ENCODE measurements around the gene CDKN1A. TPM values are rescaled to one million over a fixed set of nuclear protein-coding genes. Genes with fewer than 3 reads are reported as not detected.
"Not testable (repeated sequence)": the region's sequence is repeated elsewhere in the genome, so short reads cannot be mapped to it uniquely, and the experiment has no call there.

CDKN1A gene
- total RNA-seq, 2 donors from 2014 or later = 311 to 457 TPM

DNA sequence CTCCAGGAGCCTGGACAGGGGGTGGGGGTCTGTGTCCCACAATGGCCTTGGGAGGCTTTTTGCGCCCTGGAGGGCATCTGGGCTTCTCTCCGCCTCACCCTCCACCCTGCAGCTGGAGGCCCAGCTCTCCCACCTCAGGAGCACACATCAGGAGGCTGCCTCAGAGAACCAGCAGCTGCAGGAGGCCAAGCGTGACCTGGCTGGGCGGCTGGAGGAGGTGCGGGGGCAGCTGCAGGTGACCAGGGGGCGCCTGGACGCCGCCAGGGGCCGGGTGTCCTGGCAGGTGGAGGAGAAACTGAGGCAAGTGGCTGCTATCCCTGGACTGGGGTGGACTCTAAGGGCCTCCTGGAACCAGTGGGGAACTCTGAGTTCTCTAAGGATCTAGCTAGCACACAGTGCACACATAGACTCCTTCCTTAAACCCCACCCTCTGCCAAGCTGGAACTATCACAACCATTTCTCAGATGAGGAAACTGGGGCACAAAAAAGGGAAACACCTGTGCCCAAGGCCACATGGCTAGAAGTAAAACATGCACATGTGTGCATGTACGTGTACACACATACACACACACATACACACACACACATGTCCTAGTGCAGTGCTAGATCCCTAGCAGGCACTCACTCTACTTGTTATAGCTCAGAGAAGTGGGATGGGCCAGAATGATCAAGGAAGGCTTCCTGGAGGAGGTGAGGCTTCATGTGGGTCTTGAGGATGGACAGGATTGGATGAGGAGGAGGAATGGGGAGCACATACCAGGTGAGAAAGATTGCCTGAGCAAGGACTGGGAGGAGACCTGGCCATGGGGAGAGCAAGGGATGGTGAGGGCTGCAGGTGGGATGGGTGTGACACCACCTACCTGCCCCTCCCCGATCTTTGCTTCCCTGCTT lies 42.0 kb downstream of the CDKN1A start:
- no peaks in the 10 kb centered on the region for H3K9me3 ChIP-seq
- no peak overlapping the region for H3K27ac ChIP-seq
- no peaks in the 10 kb centered on the region for H3K4me1 ChIP-seq (ENCODE audit: control insufficient read depth in 1 of 2, low read depth in 2 of 2)
- no peak for ATAC-seq (ENCODE audit: insufficient number of reproducible peaks, low FRiP score, low read depth)
- TF ChIP-seq, protein P1, sequence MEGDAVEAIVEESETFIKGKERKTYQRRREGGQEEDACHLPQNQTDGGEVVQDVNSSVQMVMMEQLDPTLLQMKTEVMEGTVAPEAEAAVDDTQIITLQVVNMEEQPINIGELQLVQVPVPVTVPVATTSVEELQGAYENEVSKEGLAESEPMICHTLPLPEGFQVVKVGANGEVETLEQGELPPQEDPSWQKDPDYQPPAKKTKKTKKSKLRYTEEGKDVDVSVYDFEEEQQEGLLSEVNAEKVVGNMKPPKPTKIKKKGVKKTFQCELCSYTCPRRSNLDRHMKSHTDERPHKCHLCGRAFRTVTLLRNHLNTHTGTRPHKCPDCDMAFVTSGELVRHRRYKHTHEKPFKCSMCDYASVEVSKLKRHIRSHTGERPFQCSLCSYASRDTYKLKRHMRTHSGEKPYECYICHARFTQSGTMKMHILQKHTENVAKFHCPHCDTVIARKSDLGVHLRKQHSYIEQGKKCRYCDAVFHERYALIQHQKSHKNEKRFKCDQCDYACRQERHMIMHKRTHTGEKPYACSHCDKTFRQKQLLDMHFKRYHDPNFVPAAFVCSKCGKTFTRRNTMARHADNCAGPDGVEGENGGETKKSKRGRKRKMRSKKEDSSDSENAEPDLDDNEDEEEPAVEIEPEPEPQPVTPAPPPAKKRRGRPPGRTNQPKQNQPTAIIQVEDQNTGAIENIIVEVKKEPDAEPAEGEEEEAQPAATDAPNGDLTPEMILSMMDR (IDR thresholded peaks at IDR 0.05) = no peak
- no peak overlapping the region for H3K4me3 ChIP-seq
- no peak for DNase-seq (ENCODE audit: low spot score)
- no peaks in the 10 kb centered on the region for H3K36me3 ChIP-seq
- H3K27me3 ChIP-seq (replicated peaks; ENCODE audit: insufficient read depth) = no peaks in the 10 kb centered on the region

DNA sequence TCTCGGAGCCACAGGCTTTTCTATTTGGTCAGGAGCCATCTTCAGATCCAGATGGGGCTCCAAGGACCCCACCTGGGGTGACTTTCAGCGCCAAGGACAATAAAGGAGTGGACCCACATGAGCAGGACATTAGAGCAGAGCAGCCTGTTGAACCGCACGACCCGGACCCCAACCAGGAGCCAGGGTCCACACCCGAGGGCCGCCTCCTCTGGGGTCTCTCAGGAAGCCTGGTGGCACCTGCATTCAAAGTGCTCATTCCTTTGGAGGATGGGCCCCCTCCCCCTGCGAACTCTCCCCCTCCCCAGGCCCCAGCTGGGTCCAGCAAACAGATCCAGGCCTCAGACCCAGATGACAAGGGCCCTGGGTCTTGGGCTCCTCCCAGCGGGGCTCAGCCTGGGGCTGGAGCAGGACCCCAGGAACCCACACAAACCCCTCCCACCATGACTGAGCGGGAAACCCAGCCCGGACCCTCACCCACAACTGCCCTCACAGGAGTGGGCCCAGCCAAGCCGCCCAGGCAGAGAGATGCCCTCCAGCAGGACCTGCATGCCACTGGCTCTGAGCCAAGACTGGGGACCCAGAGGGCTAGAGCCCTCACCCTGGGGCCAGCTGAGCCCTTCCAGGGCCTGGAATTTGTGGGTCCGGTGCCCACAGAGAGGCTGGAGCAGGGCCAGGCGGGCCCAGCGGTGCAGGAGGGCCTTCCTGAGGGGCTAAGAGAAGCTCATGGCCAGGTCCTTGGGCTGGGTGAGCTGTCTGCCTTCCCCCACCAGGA lies 43.0 kb downstream of the CDKN1A start:
- H3K9me3 ChIP-seq = no peaks in the 10 kb centered on the region
- ATAC-seq (ENCODE audit: insufficient number of reproducible peaks, low FRiP score, low read depth) (no peak), DNase-seq (ENCODE audit: low spot score) (no peak)
- no peak overlapping the region for H3K4me3 ChIP-seq
- no peaks in the 10 kb centered on the region for H3K36me3 ChIP-seq
- H3K27me3 ChIP-seq (replicated peaks; ENCODE audit: insufficient read depth) = no peaks in the 10 kb centered on the region
- no peaks in the 10 kb centered on the region for H3K4me1 ChIP-seq (ENCODE audit: control insufficient read depth in 1 of 2, low read depth in 2 of 2)
- no peak overlapping the region for H3K27ac ChIP-seq
- TF ChIP-seq, protein P1 (IDR thresholded peaks at IDR 0.05) = no peak

DNA sequence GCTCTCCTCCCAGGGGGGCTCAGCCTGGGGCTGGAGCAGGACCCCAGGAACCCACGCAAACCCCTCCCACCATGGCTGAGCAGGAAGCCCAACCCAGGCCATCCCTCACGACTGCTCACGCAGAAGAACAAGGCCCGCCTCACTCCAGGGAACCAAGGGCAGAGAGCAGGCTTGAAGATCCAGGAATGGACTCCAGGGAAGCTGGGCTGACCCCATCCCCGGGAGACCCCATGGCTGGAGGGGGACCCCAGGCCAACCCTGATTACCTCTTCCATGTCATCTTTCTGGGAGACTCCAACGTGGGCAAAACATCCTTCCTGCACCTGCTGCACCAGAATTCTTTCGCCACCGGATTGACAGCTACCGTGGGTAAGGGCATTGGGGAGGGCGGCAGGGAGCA lies 43.9 kb downstream of the CDKN1A start:
- ATAC-seq (ENCODE audit: insufficient number of reproducible peaks, low FRiP score, low read depth) = no peak
- Histone ChIP-seq H3K27me3 (replicated peaks; ENCODE audit: insufficient read depth) (no peaks in the 10 kb centered on the region), H3K9me3 (no peaks in the 10 kb centered on the region), H3K27ac (no peak overlapping the region), H3K36me3 (no peaks in the 10 kb centered on the region), H3K4me1 (ENCODE audit: control insufficient read depth in 1 of 2, low read depth in 2 of 2) (no peaks in the 10 kb centered on the region), H3K4me3 (no peak overlapping the region)
- DNase-seq (ENCODE audit: low spot score) = no peak
- TF ChIP-seq, protein P1 (IDR thresholded peaks at IDR 0.05) = no peak

- H3K4me3 ChIP-seq = no peak overlapping the region
- no peak overlapping the region for H3K27ac ChIP-seq
- ATAC-seq (ENCODE audit: insufficient number of reproducible peaks, low FRiP score, low read depth) (no peak), DNase-seq (ENCODE audit: low spot score) (no peak)
- TF ChIP-seq, protein P1 (IDR thresholded peaks at IDR 0.05) = no peak
- H3K36me3 ChIP-seq = no peaks in the 10 kb centered on the region
- no peaks in the 10 kb centered on the region for H3K9me3 ChIP-seq
- H3K27me3 ChIP-seq (replicated peaks; ENCODE audit: insufficient read depth) = no peaks in the 10 kb centered on the region
- H3K4me1 ChIP-seq (ENCODE audit: control insufficient read depth in 1 of 2, low read depth in 2 of 2) = no peaks in the 10 kb centered on the region
Measured at GRCh38 chr6:36722879-36723278, 44.4 kb downstream of the CDKN1A start.

GRCh38 chr6:36723992-36724391 lies 45.5 kb downstream of the CDKN1A start:
- H3K4me1 ChIP-seq (ENCODE audit: control insufficient read depth in 1 of 2, low read depth in 2 of 2); ATAC-seq (ENCODE audit: insufficient number of reproducible peaks, low FRiP score, low read depth); H3K36me3 ChIP-seq; H3K27ac ChIP-seq; H3K4me3 ChIP-seq; H3K27me3 ChIP-seq (replicated peaks; ENCODE audit: insufficient read depth); H3K9me3 ChIP-seq; DNase-seq (ENCODE audit: low spot score): not testable (repeated sequence)

All from thoracic aorta (tissue), 2 donors.